Measurements from ENCODE around the gene ASIC1.

The ASIC1 gene

DNA sequence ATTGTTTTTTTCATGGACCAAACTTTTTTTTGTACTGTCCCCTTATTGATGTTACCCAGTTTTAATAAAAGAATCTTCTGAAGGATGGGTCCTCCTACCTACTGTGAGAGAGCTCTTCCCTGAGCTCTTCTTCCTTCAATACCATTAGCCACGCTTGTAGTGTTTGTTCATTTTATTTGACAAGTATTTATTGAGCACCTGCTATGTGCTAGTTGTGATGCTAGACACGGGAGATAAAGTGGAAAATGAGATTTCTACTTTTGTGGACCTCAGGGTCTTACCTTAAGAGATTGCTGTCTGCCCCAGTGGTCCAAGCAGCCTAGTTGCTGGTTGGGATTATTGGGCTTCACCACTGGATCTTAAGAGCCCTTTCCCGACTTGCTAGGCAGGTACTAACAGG is 43.2 kb downstream of the ASIC1 start:
- DNase-seq (ENCODE audit: low read depth), result no peak
- no peak overlapping the region for H3K4me3 ChIP-seq (ENCODE audit: low read depth, low read length)
- TF ChIP-seq, protein P1, sequence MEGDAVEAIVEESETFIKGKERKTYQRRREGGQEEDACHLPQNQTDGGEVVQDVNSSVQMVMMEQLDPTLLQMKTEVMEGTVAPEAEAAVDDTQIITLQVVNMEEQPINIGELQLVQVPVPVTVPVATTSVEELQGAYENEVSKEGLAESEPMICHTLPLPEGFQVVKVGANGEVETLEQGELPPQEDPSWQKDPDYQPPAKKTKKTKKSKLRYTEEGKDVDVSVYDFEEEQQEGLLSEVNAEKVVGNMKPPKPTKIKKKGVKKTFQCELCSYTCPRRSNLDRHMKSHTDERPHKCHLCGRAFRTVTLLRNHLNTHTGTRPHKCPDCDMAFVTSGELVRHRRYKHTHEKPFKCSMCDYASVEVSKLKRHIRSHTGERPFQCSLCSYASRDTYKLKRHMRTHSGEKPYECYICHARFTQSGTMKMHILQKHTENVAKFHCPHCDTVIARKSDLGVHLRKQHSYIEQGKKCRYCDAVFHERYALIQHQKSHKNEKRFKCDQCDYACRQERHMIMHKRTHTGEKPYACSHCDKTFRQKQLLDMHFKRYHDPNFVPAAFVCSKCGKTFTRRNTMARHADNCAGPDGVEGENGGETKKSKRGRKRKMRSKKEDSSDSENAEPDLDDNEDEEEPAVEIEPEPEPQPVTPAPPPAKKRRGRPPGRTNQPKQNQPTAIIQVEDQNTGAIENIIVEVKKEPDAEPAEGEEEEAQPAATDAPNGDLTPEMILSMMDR (conservative IDR thresholded peaks at IDR 0.05; ENCODE audit: low read depth, low read length), result no peak

GRCh38 chr12:50101663-50102062 is 44.3 kb downstream of the ASIC1 start:
- no peak overlapping the region for H3K4me3 ChIP-seq (ENCODE audit: low read depth, low read length)
- TF ChIP-seq, protein P1 (conservative IDR thresholded peaks at IDR 0.05; ENCODE audit: low read depth, low read length), result peak; percentile 72
- DNase-seq (ENCODE audit: low read depth), result peak; percentile 78

DNA sequence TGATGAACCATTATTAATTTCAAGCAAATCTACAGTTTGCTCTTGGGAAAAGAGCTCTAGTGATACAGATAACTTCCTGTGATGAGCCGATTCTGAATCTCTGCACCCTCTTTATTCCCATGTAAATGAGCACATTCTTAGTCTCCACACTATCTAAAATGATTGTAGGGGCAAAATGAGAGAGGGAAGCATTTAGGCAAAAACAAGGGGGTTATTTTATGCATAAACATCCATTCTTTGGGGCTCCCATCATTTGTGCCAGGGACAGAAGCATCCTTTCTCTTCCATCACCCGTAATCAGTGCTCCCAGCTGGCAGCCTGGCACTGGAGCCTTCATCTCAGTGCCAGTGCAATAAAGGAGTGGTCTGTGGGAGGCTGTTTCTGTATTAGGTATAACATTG is 44.7 kb downstream of the ASIC1 start:
- H3K4me3 ChIP-seq (ENCODE audit: low read depth, low read length), result no peak overlapping the region
- no peak for DNase-seq (ENCODE audit: low read depth)
- TF ChIP-seq, protein P1 (conservative IDR thresholded peaks at IDR 0.05; ENCODE audit: low read depth, low read length), result no peak

DNA sequence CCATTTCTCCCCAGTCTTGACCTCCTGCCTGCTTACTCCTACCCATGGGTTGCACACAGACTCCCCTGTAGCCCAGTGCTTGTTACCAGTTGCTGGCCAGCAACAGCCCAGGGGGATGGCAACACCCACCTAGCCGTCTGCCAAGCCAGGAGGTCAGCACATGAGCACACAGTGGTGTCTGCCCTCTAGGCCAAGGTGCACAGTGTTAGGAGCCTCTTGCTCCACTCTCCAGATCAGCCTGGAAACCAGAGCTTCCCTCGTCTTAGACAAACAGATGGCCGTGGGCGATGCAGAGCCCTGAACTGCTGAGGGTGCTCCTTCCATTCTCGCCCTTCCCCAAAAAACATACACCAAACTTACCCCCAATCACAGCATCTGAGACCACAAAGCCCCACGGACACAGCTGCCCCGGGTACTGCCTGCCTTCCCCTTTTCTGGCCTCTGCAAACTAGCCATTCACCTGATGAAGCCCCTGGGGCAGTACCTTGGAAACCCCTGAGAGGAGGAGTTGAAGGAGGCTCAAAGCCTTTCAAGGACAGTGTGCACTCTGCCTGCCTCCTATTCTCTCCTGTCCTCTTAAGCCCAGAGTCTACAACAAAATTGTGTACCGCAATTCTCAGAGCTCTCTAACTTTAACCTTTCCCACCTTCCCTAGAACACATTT is 45.4 kb downstream of the ASIC1 start:
- no peak for DNase-seq (ENCODE audit: low read depth)
- no peak overlapping the region for H3K4me3 ChIP-seq (ENCODE audit: low read depth, low read length)
- TF ChIP-seq, protein P1 (conservative IDR thresholded peaks at IDR 0.05; ENCODE audit: low read depth, low read length), result no peak

GRCh38 chr12:50103351-50103750 is 46.0 kb downstream of the ASIC1 start:
- TF ChIP-seq, protein P1 (conservative IDR thresholded peaks at IDR 0.05; ENCODE audit: low read depth, low read length), result no peak
- no peak for DNase-seq (ENCODE audit: low read depth)
- no peak overlapping the region for H3K4me3 ChIP-seq (ENCODE audit: low read depth, low read length)

GRCh38 chr12:50103767-50104321 is 46.4 kb downstream of the ASIC1 start, which contains the start of gene GPD1:
Gene GPD1 (plus strand): TSS chr12:50104008. CDS start chr12:50104051, 43 bp downstream.
- TF ChIP-seq, protein P1 (conservative IDR thresholded peaks at IDR 0.05; ENCODE audit: low read depth, low read length), result no peak
- H3K4me3 ChIP-seq (ENCODE audit: low read depth, low read length), result no peak within 1 kb of the TSS
- DNase-seq (ENCODE audit: low read depth), result peak; percentile 61
